AG04449 (cell line): ENCODE measurements around the gene WDR59.

ENCODE experiments used
- CTCF ChIA-PET: fragments of 350-600 bp; formaldehyde crosslinking; extraction: SDS; loops from one replicate; lab custom pipeline; 2021; ENCODE audit warnings: antibody characterized with exemption; lab: Yijun Ruan, JAX
- POLR2A ChIA-PET: fragments of 400-600, 350-600 bp; formaldehyde crosslinking; extraction: SDS; loops from one replicate; lab custom pipeline; 2020; ENCODE audit warnings: antibody characterized with exemption, inconsistent platforms; lab: Yijun Ruan, JAX
- DNase-seq: peaks from one replicate; pipeline ENCODE4 v3.0.0-alpha.2; 2010; ENCODE audit warnings: low read depth, low spot score
- H3K4me3 ChIP-seq: 2 replicates; pipeline ENCODE4 v1.5.1; 2011; ENCODE audit warnings: low read depth, mild to moderate bottlenecking, control low read depth, low read length
- TF ChIP-seq, protein P1 (sequence below): IDR thresholded peaks from one replicate; pipeline ENCODE4 v1.5.1; 2011; ENCODE audit warnings: mild to moderate bottlenecking, moderate library complexity, low read length, control low read depth, inconsistent platforms; ENCODE audit not compliant: insufficient read depth; ENCODE audit errors: missing control alignments

Gene WDR59

DNA sequence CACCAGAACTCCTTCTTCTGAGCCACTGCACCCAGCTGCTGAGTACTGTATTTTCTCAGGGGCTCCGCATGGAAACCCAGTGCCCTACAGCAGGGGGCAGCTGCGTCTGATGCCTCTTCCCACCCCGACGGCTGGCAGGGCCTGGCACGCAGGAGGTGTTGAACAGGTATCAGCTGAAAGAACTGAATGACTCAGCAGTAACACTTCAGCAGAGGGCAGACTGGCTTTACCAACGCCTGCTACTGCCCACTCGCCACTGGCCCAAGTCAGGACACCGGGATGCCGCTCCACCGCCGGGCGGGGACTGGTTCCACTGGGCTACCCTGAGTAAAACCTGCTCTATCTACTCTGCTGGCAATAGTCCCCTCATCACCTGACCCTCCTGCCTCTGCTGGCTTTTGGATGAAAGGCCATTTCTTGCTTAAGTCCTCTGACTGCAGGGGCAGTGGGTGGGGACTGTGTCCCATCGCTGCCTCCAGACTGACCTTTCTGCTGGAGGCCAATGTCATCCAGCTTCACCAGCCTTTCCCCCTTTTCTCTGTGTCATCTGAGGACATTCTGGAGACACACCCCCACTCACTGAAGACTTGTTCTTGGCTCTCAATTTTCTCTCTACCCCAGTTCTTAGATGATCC, 109.9 kb downstream of the WDR59 start:
- POLR2A ChIA-PET, result no interaction called here
- no peak overlapping the region for H3K4me3 ChIP-seq
- CTCF ChIA-PET, result interaction anchor here (1.7 to 2.8 kb wide), 2 partner anchors 12 to 165 kb away, joined by 4 to 12 read pairs; no protein-coding TSS in a partner anchor
- TF ChIP-seq, protein P1, sequence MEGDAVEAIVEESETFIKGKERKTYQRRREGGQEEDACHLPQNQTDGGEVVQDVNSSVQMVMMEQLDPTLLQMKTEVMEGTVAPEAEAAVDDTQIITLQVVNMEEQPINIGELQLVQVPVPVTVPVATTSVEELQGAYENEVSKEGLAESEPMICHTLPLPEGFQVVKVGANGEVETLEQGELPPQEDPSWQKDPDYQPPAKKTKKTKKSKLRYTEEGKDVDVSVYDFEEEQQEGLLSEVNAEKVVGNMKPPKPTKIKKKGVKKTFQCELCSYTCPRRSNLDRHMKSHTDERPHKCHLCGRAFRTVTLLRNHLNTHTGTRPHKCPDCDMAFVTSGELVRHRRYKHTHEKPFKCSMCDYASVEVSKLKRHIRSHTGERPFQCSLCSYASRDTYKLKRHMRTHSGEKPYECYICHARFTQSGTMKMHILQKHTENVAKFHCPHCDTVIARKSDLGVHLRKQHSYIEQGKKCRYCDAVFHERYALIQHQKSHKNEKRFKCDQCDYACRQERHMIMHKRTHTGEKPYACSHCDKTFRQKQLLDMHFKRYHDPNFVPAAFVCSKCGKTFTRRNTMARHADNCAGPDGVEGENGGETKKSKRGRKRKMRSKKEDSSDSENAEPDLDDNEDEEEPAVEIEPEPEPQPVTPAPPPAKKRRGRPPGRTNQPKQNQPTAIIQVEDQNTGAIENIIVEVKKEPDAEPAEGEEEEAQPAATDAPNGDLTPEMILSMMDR, result no peak
- DNase-seq, result no peak

DNA sequence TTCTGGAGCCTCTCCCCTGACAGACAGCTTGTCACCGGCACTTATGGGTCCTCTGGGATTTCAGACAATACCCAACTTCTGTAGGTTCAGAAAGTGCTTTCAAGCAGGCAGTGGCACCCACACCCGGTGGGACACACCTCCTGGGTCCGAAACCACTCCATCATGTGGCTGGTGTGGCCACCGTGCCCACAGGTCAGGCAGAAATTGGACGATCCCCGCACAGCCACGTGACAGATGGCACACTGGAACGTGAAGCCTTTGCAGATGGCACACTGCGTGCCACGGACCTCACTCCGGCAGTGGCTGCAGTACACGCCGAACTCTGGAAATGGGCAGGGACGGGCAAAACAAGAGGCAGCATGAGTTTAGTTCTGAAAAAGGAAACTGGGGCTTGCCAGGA, 110.8 kb downstream of the WDR59 start:
- no peak for DNase-seq
- H3K4me3 ChIP-seq, result no peak overlapping the region
- TF ChIP-seq, protein P1, result no peak
- ChIA-PET POLR2A (no interaction called here), CTCF (interaction anchor here (3.9 kb wide), 1 partner anchor 12 kb away, joined by 45 read pairs; no protein-coding TSS in a partner anchor)

DNA sequence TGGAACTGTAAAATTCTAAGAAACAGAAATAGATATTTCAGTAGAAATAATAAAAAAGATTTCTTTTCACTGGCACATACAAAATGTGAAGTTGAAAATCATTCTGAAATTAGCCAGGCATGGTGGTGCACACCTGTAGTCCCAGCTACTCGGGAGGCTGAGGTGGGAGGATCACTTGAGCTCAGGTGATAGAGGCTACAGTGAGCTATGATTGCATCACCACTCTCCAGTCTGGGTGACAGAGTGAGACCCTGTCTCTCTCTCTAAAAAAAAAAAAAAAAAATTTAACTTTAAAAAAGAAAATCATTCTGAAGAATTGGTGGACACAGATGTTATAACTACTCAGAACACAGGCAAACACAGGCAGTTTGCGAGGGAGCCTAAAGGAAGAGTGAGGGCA, 112.6 kb downstream of the WDR59 start:
- ChIA-PET POLR2A (no interaction called here), CTCF (interaction anchor here (3.9 kb wide), 1 partner anchor 10 kb away, joined by 45 read pairs; no protein-coding TSS in a partner anchor)
- TF ChIP-seq, protein P1, result no peak
- DNase-seq, result no peak
- H3K4me3 ChIP-seq, result no peak overlapping the region

DNA sequence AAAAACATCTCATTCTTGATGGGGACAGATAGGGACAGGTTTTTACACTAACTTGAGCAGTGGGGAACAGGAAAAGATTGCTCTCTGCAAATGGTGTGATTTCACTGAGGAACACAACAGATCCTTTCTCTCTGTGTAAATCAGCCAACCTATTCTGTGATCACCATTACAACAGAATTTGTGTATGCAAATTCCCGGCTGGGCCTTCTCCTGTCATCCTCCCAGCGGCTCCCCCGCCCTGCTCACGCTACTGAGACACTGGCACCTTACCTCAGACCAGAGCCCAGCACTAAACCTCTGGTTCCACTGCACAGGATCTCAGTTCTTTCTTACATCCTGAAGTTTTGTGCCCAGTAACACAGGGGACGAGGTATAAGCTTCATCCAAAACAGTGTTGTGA, 113.3 kb downstream of the WDR59 start:
- TF ChIP-seq, protein P1, result no peak
- POLR2A ChIA-PET, result no interaction called here
- no peak for DNase-seq
- CTCF ChIA-PET, result interaction anchor here (3.9 kb wide), 1 partner anchor 9 kb away, joined by 45 read pairs; no protein-coding TSS in a partner anchor
- H3K4me3 ChIP-seq, result no peak overlapping the region

DNA sequence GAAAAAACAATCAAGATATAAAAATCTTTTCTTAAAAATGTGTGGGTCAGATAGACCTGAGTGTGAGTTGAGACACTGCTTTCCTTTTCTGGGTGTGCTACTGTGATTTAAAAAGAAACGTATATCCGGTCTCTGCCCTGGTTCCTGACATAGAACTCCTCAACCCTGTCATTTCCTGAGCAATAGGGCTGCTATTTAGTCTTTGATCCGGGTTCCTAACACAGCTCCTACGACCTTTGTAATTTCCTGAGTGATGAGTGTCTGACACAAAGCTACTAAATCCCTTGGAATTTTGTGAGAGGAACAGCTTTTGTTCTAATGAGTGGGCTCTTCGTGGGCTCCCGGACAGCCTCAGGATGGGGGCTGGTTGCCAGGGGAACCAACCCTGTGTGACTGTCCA, 116.4 kb downstream of the WDR59 start:
- DNase-seq, result no peak
- CTCF ChIA-PET, result interaction anchor here (0.9 to 1.6 kb wide), 2 partner anchors 9 to 168 kb away, joined by 3 to 5 read pairs; partner anchors contain the start of gene MLKL
- TF ChIP-seq, protein P1, result no peak
- POLR2A ChIA-PET, result no interaction called here
- H3K4me3 ChIP-seq, result no peak overlapping the region

DNA sequence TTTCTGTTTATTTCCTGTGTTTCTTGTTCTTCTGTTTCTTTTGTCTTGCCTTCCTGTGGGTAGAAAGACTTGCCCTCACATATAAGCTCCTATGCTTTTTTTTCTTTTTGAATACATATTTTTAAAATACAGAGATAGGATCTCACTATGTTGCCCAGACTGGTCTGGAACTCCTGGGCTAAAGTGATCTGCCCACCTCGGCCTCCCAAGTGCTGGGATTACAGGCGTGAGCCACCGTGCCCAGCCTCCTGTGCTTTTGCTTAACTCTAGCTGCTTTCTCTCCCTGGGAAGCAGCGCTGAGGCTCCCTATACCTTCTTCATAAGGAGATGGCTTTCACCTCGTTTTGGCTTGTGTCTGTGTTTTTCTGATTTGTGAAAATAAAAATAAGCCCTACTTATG, 116.9 kb downstream of the WDR59 start:
- no peak for DNase-seq
- H3K4me3 ChIP-seq, result no peak overlapping the region
- TF ChIP-seq, protein P1, result no peak
- ChIA-PET CTCF (interaction anchor here (0.9 to 1.6 kb wide), 3 partner anchors 8 to 167 kb away, joined by 3 to 5 read pairs (median 3); partner anchors contain the start of gene MLKL), POLR2A (no interaction called here)
